GM12878 (cell line): ENCODE data around the gene PDLIM4. TPM values are rescaled to one million over a fixed set of nuclear protein-coding genes. Genes with fewer than 3 reads are reported as not detected.

Experiments used
- BHLHE40 ChIP-seq, 2 experiments: fragments of 450-650 bp in 1 of 2; IDR thresholded peaks; 2 replicates each; pipeline ENCODE4 v1.6.1; 2011 to 2017; ENCODE audit warnings: low read depth in 2 of 2, borderline replicate concordance in 1 of 2, improper control_type of control experiment in 1 of 2, low read length in 1 of 2, mild to moderate bottlenecking in 1 of 2
- CREM ChIP-seq: IDR thresholded peaks from 2 replicates; pipeline ENCODE4 v1.6.1; 2014; ENCODE audit warnings: antibody characterized with exemption, low read depth
- CTCF ChIP-seq, 3 experiments: IDR thresholded peaks in 2 of 3; conservative IDR thresholded peaks in 1 of 3; 2 replicates each; pipeline ENCODE4 v1.5.1; 2011; ENCODE audit warnings: low read depth in 3 of 3, low read length in 3 of 3, mild to moderate bottlenecking in 3 of 3, control low read depth in 2 of 3, moderate library complexity in 2 of 3, inconsistent platforms in 1 of 3, mixed read lengths in 1 of 3; ENCODE audit not compliant: control insufficient read depth in 2 of 3, insufficient read depth in 1 of 3; ENCODE audit errors: extremely low read depth in 1 of 3
- DPF2 ChIP-seq: fragments of 450-650 bp; IDR thresholded peaks from 2 replicates; pipeline ENCODE4 v1.6.1; 2017; ENCODE audit warnings: mild to moderate bottlenecking
- EGR1 ChIP-seq, 2 experiments: IDR thresholded peaks; 1 replicate in 1 of 2; 2 replicates in 1 of 2; pipeline ENCODE4 v1.6.1; 2011 to 2012; ENCODE audit warnings: low read depth in 2 of 2, low read length in 2 of 2, borderline replicate concordance in 1 of 2, mild to moderate bottlenecking in 1 of 2, moderate library complexity in 1 of 2
- IKZF1 ChIP-seq: fragments of 450-650 bp; conservative IDR thresholded peaks from 2 replicates; pipeline ENCODE4 v1.6.1; 2017; ENCODE audit warnings: antibody characterized with exemption, mild to moderate bottlenecking
- IKZF2 ChIP-seq, 2 experiments: fragments of 450-650 bp; IDR thresholded peaks; 2 replicates each; pipeline ENCODE4 v1.6.1; 2017; ENCODE audit warnings: mild to moderate bottlenecking in 2 of 2, moderate library complexity in 2 of 2
- JUND ChIP-seq: IDR thresholded peaks from 2 replicates; pipeline ENCODE4 v1.6.1; 2012; ENCODE audit warnings: low read depth, mild to moderate bottlenecking, low read length, improper control_type of control experiment, moderate library complexity
- MTA3 ChIP-seq: IDR thresholded peaks from 2 replicates; pipeline ENCODE4 v1.6.1; 2012; ENCODE audit warnings: low read length, inconsistent platforms, borderline replicate concordance
- NFIC ChIP-seq: IDR thresholded peaks from 2 replicates; pipeline ENCODE4 v1.6.1; 2012; ENCODE audit warnings: low read depth, mild to moderate bottlenecking, inconsistent platforms, low read length, moderate library complexity
- POLR2AphosphoS5 ChIP-seq: IDR thresholded peaks from 2 replicates; pipeline ENCODE4 v1.6.1; 2011; ENCODE audit warnings: mild to moderate bottlenecking, low read length, inconsistent platforms
- SIX5 ChIP-seq: IDR thresholded peaks from 2 replicates; pipeline ENCODE4 v1.6.1; 2011; ENCODE audit warnings: mild to moderate bottlenecking, low read depth, low read length, moderate library complexity; ENCODE audit not compliant: severe bottlenecking
- YY1 ChIP-seq: IDR thresholded peaks from 2 replicates; pipeline ENCODE4 v1.6.1; 2011; ENCODE audit warnings: low read depth, mild to moderate bottlenecking, low read length
- ZBTB40 ChIP-seq: fragments of 450-650 bp; IDR thresholded peaks from 2 replicates; pipeline ENCODE4 v1.6.1; 2016; ENCODE audit warnings: mild to moderate bottlenecking, moderate library complexity, borderline replicate concordance
- polyA plus RNA-seq, 11 experiments: library from polyadenylated mRNA; depleted of rRNA in 4 of 11; unstranded in 6 of 11; stranded (reverse) in 5 of 11; fragments of >200 nt; fragmentation: Nextera tagmentation in 4 of 11; fragmentation: Illumina TruSeq in 1 of 11; extraction: Ambion mirVana in 4 of 11; extraction: Trizol in 1 of 11; gene quantifications; 1 replicate in 1 of 11; 2 replicates in 10 of 11; pipeline versions ENCODE4 v1.2.1 to v1.2.3, GENCODE V29; 2011 to 2016; ENCODE audit warnings: inconsistent platforms in 2 of 11, missing spikeins in 2 of 11, low read depth in 1 of 11
- total RNA-seq, 4 experiments: library from RNA; depleted of rRNA in 3 of 4; stranded (reverse); fragments of >200 nt in 3 of 4; fragmentation: Illumina TruSeq in 1 of 4; extraction: Trizol in 1 of 4; gene quantifications; 2 replicates each; pipeline versions ENCODE4 v1.2.1 to v1.2.3, GENCODE V29; 2013 to 2021

The PDLIM4 gene
- total and polyA plus RNA-seq, 10 of the 15 experiments (the other 5 are each of a cell fraction or from before 2014, with no cell fraction given) = 0.13 to 1.7 (median 0.39) TPM; not detected in 3

DNA sequence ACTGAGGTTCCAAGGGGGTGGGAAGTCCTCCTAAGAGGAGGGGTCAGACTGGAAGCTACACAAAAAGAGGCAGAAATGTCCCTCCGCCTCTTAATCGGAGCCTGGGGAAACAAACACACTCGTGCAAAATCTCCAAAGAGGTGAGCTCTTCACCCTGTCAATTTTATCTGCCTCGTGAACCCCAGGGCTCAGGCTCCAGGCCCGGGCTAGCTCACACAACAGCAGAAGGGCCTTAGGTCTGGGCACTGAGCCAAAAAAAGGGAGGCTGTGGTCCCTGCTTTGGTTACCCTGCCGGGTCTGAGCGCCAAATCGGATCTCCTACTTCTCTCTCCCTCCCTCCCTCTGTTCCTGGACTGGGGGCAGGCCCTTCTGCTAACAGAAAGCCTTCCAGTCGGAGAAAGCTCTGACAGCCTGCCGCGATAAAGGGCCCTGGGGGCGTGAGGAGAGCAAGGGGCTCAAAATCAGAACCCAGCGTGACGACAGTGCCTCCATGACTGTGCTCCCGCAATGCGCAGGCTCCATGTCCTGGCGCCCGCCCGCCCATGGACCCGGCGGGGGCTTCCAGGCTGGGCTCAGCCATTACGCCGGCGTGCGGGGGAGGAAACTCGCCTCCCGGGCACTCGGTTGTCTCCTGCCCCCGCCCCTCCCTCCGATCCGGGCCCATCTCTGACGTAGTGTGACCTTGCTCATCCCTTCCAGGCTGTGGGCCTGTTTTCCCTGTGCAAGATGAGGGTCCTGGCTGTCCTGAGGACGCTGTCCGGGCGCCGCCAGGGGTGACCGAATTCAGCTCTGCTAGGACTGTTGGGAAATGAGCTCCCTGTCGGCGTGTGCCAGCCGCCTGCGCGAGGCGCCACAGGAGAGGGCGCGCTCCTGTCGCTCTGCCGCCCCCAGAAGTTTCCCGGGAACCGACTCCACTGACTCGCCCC is 35.8 kb downstream of the PDLIM4 start (continued):
- TF ChIP-seq JUND (peak; percentile 31; the same call in 1 of the 2 replicates), CREM (peak; percentile 44; the same call in 1 of the 2 replicates), POLR2AphosphoS5 (0 out of 2 replicates have a peak, but pooled peaks have one; percentile 45), SIX5 (no peak), CTCF (IDR thresholded peaks at IDR 0.05 in 2 of 3, conservative IDR thresholded peaks at IDR 0.05 in 1 of 3; ENCODE audit: control insufficient read depth in 2 of 3, extremely low read depth in 1 of 3, insufficient read depth in 1 of 3, low read depth in 3 of 3, low read length in 3 of 3) (peak in 2 of 3 experiments; percentile 10 to 18; a peak in 2 of 6 replicates), MTA3 (no peak), BHLHE40 (IDR thresholded peaks at IDR 0.05; ENCODE audit: borderline replicate concordance in 1 of 2, low read depth in 2 of 2, low read length in 1 of 2) (peak in 1 of 2 experiments; percentile 62; a peak in 2 of 4 replicates), YY1 (peak; percentile 88; the same call in 1 of the 2 replicates), NFIC (no peak), IKZF1 (peak; percentile 88), ZBTB40 (no peak), DPF2 (peak; percentile 71), EGR1 (IDR thresholded peaks at IDR 0.05; ENCODE audit: borderline replicate concordance in 1 of 2, low read depth in 2 of 2, low read length in 2 of 2) (peak in 1 of 2 experiments; percentile 88; a peak in 2 of 3 replicates), IKZF2 (IDR thresholded peaks at IDR 0.05) (peak; percentile 44 to 52; a peak in 2 of 4 replicates)
